Endothelial cell of umbilical vein (primary cell): ENCODE data around the gene CRYGS. TPM values are rescaled to one million over a fixed set of nuclear protein-coding genes. Genes with fewer than 3 reads are reported as not detected.

Experiments used
- BruUV-seq: library from RNA; stranded (reverse); fragments of 400-500 nt; replicated peaks from 2 replicates; lab custom pipeline; 2021; lab: Mats Ljungman, UMichigan
- CTCF ChIA-PET: fragments of 300-600, 350-600 bp; sonication (Branson Sonifier 250); formaldehyde crosslinking; loops from one replicate; lab custom pipeline; 2021; ENCODE audit warnings: antibody characterized with exemption, inconsistent platforms; lab: Charles Lee
- POLR2A ChIA-PET: fragments of 300-600, 350-600 bp; sonication (Branson Sonifier 250); formaldehyde crosslinking; loops from one replicate; lab custom pipeline; 2021; ENCODE audit warnings: antibody characterized with exemption, inconsistent platforms; lab: Charles Lee
- DNase-seq: peaks from one replicate; pipeline ENCODE4 v3.0.0-alpha.2; 2011; ENCODE audit warnings: low read depth, low spot score
- FAIRE-seq: peaks from 2 replicates; lab custom pipeline; 2011; peaks lifted over from hg19 to GRCh38; lab: Jason Lieb, UNC
- H2AFZ ChIP-seq: 2 replicates; pipeline ENCODE4 v1.6.0; 2012; ENCODE audit warnings: low read depth, low read length, control low read depth, inconsistent platforms
- H3K27ac ChIP-seq: 2 replicates; pipeline ENCODE4 v1.5.1; 2011; ENCODE audit warnings: low read depth, mild to moderate bottlenecking, control low read depth, low read length, moderate library complexity; ENCODE audit not compliant: insufficient read depth
- H3K27me3 ChIP-seq, 2 experiments: 2 replicates each; pipeline versions ENCODE4 v1.6.0 to v1.6.1; 2011; ENCODE audit warnings: low read length in 2 of 2, mixed read lengths in 1 of 2; ENCODE audit not compliant: control insufficient read depth in 2 of 2, insufficient read depth in 2 of 2
- H3K36me3 ChIP-seq, 2 experiments: 2 replicates in 1 of 2; 3 replicates in 1 of 2; pipeline ENCODE4 v1.5.1; 2011; ENCODE audit warnings: low read length in 2 of 2, mild to moderate bottlenecking in 1 of 2, moderate library complexity in 1 of 2; ENCODE audit not compliant: control insufficient read depth in 2 of 2, insufficient read depth in 2 of 2; ENCODE audit errors: extremely low read depth in 1 of 2
- H3K4me1 ChIP-seq: 3 replicates; pipeline ENCODE4 v1.5.1; 2011; ENCODE audit warnings: mild to moderate bottlenecking, low read length; ENCODE audit not compliant: control insufficient read depth, insufficient read depth; ENCODE audit errors: extremely low read depth
- H3K4me2 ChIP-seq: 2 replicates; pipeline ENCODE4 v1.6.1; 2011; ENCODE audit warnings: low read length, control low read depth, mixed read lengths; ENCODE audit not compliant: insufficient read depth
- H3K4me3 ChIP-seq, 3 experiments: fragments of 200-600 bp in 1 of 3; sonication (generic), shearing (Covaris generic) in 1 of 3; replicated peaks in 1 of 3; 2 replicates each; pipeline ENCODE4 v1.5.1; 2011 to 2016; ENCODE audit warnings: control low read depth in 3 of 3, low read length in 3 of 3, mild to moderate bottlenecking in 2 of 3, inconsistent platforms in 1 of 3, low read depth in 1 of 3, moderate library complexity in 1 of 3; ENCODE audit not compliant: insufficient read depth in 1 of 3
- H3K79me2 ChIP-seq: 2 replicates; pipeline ENCODE4 v1.6.0; 2012; ENCODE audit warnings: low read length, inconsistent platforms; ENCODE audit not compliant: control insufficient read depth, insufficient read depth
- H3K9ac ChIP-seq: replicated peaks from 2 replicates; pipeline ENCODE3; 2011; ENCODE audit warnings: low read length, control low read depth; ENCODE audit not compliant: insufficient read depth; ENCODE audit errors: extremely low read depth
- H3K9me1 ChIP-seq: replicated peaks from 3 replicates; pipeline ENCODE4 v1.6.0; 2011; ENCODE audit warnings: mild to moderate bottlenecking, low read length; ENCODE audit not compliant: control insufficient read depth, insufficient read depth; ENCODE audit errors: extremely low read depth
- H3K9me3 ChIP-seq: replicated peaks from 2 replicates; pipeline ENCODE4 v1.5.1; 2012; ENCODE audit warnings: low read length, inconsistent platforms; ENCODE audit not compliant: control insufficient read depth, insufficient read depth
- H4K20me1 ChIP-seq: replicated peaks from 2 replicates; pipeline ENCODE3; 2011; ENCODE audit warnings: mild to moderate bottlenecking, low read length; ENCODE audit not compliant: control insufficient read depth, insufficient read depth; ENCODE audit errors: extremely low read depth
- EZH2 ChIP-seq: IDR thresholded peaks from 2 replicates; pipeline ENCODE4 v1.6.1; 2012; ENCODE audit warnings: borderline replicate concordance, low read depth, mild to moderate bottlenecking, moderate library complexity, low read length, inconsistent platforms; ENCODE audit not compliant: severe bottlenecking
- FOS ChIP-seq: IDR thresholded peaks from 2 replicates; pipeline ENCODE4 v1.6.1; 2011; ENCODE audit warnings: mild to moderate bottlenecking, low read length, moderate library complexity, borderline replicate concordance; ENCODE audit not compliant: insufficient read depth
- GATA2 ChIP-seq: IDR thresholded peaks from 2 replicates; pipeline ENCODE4 v1.7.0; 2011; ENCODE audit warnings: low read depth, mild to moderate bottlenecking, moderate library complexity, mixed read lengths, low read length; ENCODE audit not compliant: insufficient read length, insufficient read depth
- JUN ChIP-seq: IDR thresholded peaks from 2 replicates; pipeline ENCODE4 v1.6.1; 2011; ENCODE audit warnings: borderline replicate concordance, low read depth; ENCODE audit not compliant: insufficient read length, insufficient read depth
- MYC ChIP-seq: IDR thresholded peaks from one replicate; pipeline ENCODE4 v1.6.1; 2011; ENCODE audit warnings: mild to moderate bottlenecking, low read depth, low read length
- POLR2A ChIP-seq: IDR thresholded peaks from 2 replicates; pipeline ENCODE4 v1.6.1; 2012; ENCODE audit warnings: low read depth, mild to moderate bottlenecking, control low read depth, low read length
- POLR2AphosphoS5 ChIP-seq: IDR thresholded peaks from 2 replicates; pipeline ENCODE4 v1.6.1; 2012; ENCODE audit warnings: low read depth, mild to moderate bottlenecking, control low read depth, low read length, moderate library complexity; ENCODE audit not compliant: insufficient read depth
- dilution Hi-C: fragments of 300-500 bp; cut with MboI; formaldehyde crosslinking; loops from one replicate; pipeline ENCODE4 v1.15.0; 2019; ENCODE audit warnings: low sequenced_read_pairs; ENCODE audit not compliant: extremely low pct_ligation_motif_present
- intact Hi-C: fragments of 100-400 bp; cut with micrococcal nuclease; formaldehyde crosslinking; loops from one replicate; pipeline ENCODE4 v1.10.0; 2022
- polyA plus RNA-seq, 4 experiments: library from polyadenylated mRNA; depleted of rRNA in 3 of 4; stranded (reverse) in 3 of 4; unstranded in 1 of 4; fragments of >200 nt; gene quantifications; 2 replicates each; pipeline versions ENCODE4 v1.2.1 to v1.2.3, GENCODE V29; 2011 to 2012; ENCODE audit warnings: missing spikeins in 1 of 4
- total RNA-seq: library from RNA; stranded (reverse); gene quantifications from 2 replicates; pipeline ENCODE4 v1.2.3, GENCODE V29; 2021
- TF ChIP-seq, protein P1 (sequence below), 2 donors: IDR thresholded peaks; 1 replicate in 1 of 2; 2 replicates in 1 of 2; pipeline ENCODE4 v1.5.1; 2011; ENCODE audit warnings: low read length in 2 of 2, mild to moderate bottlenecking in 2 of 2, moderate library complexity in 2 of 2, control low read depth in 1 of 2, inconsistent platforms in 1 of 2, low read depth in 1 of 2; ENCODE audit not compliant: insufficient read depth in 1 of 2; ENCODE audit errors: extremely low read depth in 1 of 2
- TF ChIP-seq, protein P2 (sequence below): IDR thresholded peaks from 2 replicates; pipeline ENCODE4 v1.6.1; 2011; ENCODE audit not compliant: insufficient read depth, insufficient read length

The CRYGS gene
- total and polyA plus RNA-seq, 2 donors (not counting 3 experiments of a cell fraction or from before 2014, with no cell fraction given) = 5.0 TPM

DNA sequence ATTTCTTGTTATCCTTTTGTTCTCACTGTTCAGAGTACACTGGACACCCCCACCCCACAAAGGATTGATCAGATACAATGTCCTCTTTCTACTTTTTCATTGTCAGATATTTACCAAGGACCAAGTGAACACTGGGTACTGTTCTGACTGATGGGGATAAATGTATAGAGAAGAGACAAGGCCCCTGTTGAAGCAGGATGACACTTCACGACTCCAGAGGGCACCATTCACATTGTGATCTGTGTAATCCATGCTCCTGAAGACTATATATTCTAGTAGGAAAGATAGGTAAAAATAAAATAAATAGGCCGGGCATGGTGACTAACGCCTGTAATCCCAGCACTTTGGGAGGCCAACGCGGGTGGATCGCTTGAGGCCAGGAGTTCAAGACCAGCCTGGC lies 7.2 kb upstream of the CRYGS start:
- Histone ChIP-seq H2AFZ (no peak overlapping the region), H3K9ac (no peak overlapping the region), H3K4me1 (no peaks in the 10 kb centered on the region), H3K9me1 (no peaks in the 10 kb centered on the region), H3K27me3 (no peaks in the 10 kb centered on the region), H3K27ac (no peak overlapping the region), H4K20me1 (no peaks in the 10 kb centered on the region), H3K36me3 (peaks cover 8 to 15% of the 10 kb centered on the region in 2 experiments), H3K79me2 (no peaks in the 10 kb centered on the region), H3K4me3 (no peak overlapping the region), H3K4me2 (no peak overlapping the region), H3K9me3 (no peaks in the 10 kb centered on the region)
- ChIA-PET CTCF (interaction anchor here (2.7 kb wide), 1 partner anchor 11 kb away, joined by 19 read pairs; no protein-coding TSS in a partner anchor), POLR2A (no interaction called here)
- dilution Hi-C loops (no loop called here), intact Hi-C loops (no loop called here)
- no TSS peak for BruUV-seq
- no peak for TF ChIP-seq MYC
- TF ChIP-seq JUN = no peak
- no peak for TF ChIP-seq GATA2
- TF ChIP-seq, protein P1, sequence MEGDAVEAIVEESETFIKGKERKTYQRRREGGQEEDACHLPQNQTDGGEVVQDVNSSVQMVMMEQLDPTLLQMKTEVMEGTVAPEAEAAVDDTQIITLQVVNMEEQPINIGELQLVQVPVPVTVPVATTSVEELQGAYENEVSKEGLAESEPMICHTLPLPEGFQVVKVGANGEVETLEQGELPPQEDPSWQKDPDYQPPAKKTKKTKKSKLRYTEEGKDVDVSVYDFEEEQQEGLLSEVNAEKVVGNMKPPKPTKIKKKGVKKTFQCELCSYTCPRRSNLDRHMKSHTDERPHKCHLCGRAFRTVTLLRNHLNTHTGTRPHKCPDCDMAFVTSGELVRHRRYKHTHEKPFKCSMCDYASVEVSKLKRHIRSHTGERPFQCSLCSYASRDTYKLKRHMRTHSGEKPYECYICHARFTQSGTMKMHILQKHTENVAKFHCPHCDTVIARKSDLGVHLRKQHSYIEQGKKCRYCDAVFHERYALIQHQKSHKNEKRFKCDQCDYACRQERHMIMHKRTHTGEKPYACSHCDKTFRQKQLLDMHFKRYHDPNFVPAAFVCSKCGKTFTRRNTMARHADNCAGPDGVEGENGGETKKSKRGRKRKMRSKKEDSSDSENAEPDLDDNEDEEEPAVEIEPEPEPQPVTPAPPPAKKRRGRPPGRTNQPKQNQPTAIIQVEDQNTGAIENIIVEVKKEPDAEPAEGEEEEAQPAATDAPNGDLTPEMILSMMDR (IDR thresholded peaks at IDR 0.05; ENCODE audit: extremely low read depth in 1 of 2, insufficient read depth in 1 of 2, low read depth in 1 of 2, low read length in 2 of 2) = no peak
- no peak for TF ChIP-seq POLR2AphosphoS5
- no peak for TF ChIP-seq FOS
- TF ChIP-seq, protein P2, sequence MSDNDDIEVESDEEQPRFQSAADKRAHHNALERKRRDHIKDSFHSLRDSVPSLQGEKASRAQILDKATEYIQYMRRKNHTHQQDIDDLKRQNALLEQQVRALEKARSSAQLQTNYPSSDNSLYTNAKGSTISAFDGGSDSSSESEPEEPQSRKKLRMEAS = no peak
- TF ChIP-seq EZH2 = no peak
- no peak for TF ChIP-seq POLR2A
- DNase-seq = no peak
- no peak for FAIRE-seq
